Neural progenitor cell (in vitro differentiated cells): ENCODE measurements around the gene TREM2. TPM values are rescaled to one million over a fixed set of nuclear protein-coding genes. Genes with fewer than 3 reads are reported as not detected.

Experiments
- DNase-seq: peaks from one replicate; pipeline ENCODE4 v3.0.0-alpha.2; 2016; ENCODE audit warnings: low spot score
- H2AFZ ChIP-seq: fragments of 200-600 bp; sonication (generic); replicated peaks from 2 replicates; pipeline ENCODE4 v1.6.1; 2016; ENCODE audit warnings: antibody characterized with exemption
- H3F3A ChIP-seq: fragments of 200-600 bp; sonication (generic); 2 replicates; pipeline ENCODE4 v1.6.1; 2016; ENCODE audit warnings: antibody characterized with exemption, low read depth
- H3K27ac ChIP-seq: fragments of 200-600 bp; sonication (generic); 2 replicates; pipeline ENCODE4 v1.5.1; 2016; ENCODE audit warnings: mild to moderate bottlenecking
- H3K27me3 ChIP-seq: fragments of 200-600 bp; sonication (generic); 2 replicates; pipeline ENCODE4 v1.6.1; 2016; ENCODE audit warnings: mild to moderate bottlenecking, moderate library complexity
- H3K36me3 ChIP-seq: fragments of 200-600 bp; sonication (generic); 2 replicates; pipeline ENCODE4 v1.5.1; 2016
- H3K4me1 ChIP-seq: fragments of 200-600 bp; sonication (generic); 2 replicates; pipeline ENCODE4 v1.6.1; 2016; ENCODE audit warnings: mixed run types
- H3K4me2 ChIP-seq: fragments of 200-600 bp; sonication (generic); 2 replicates; pipeline ENCODE4 v1.6.1; 2016
- H3K4me3 ChIP-seq: fragments of 200-600 bp; sonication (generic); 2 replicates; pipeline ENCODE4 v1.5.1; 2016
- H3K79me2 ChIP-seq: fragments of 200-600 bp; sonication (generic); 2 replicates; pipeline ENCODE4 v1.6.1; 2016; ENCODE audit warnings: low read depth
- H3K9ac ChIP-seq: fragments of 200-600 bp; sonication (generic); 2 replicates; pipeline ENCODE4 v1.6.1; 2016
- H3K9me3 ChIP-seq: fragments of 200-600 bp; sonication (generic); 2 replicates; pipeline ENCODE4 v1.5.1; 2016; ENCODE audit warnings: low read depth
- H4K20me1 ChIP-seq: fragments of 200-600 bp; sonication (generic); 2 replicates; pipeline ENCODE4 v1.6.1; 2016; ENCODE audit warnings: low read depth
- H3K27ac Mint-ChIP-seq: 3 replicates; pipeline ENCODE4 v1.8.0; 2021; ENCODE audit warnings: mixed read lengths
- H3K27me3 Mint-ChIP-seq: 2 replicates; pipeline ENCODE4 v1.8.0; 2022; ENCODE audit warnings: low read depth, mild to moderate bottlenecking, inconsistent platforms, moderate library complexity, mixed read lengths; ENCODE audit not compliant: insufficient read depth
- H3K36me3 Mint-ChIP-seq: 3 replicates; pipeline ENCODE4 v1.8.0; 2021; ENCODE audit warnings: mixed read lengths
- H3K4me1 Mint-ChIP-seq: 3 replicates; pipeline ENCODE4 v1.8.0; 2021; ENCODE audit warnings: mixed read lengths
- H3K4me3 Mint-ChIP-seq: 3 replicates; pipeline ENCODE4 v1.8.0; 2021; ENCODE audit warnings: mild to moderate bottlenecking, moderate library complexity, mixed read lengths
- H3K9me3 Mint-ChIP-seq: 3 replicates; pipeline ENCODE4 v1.8.0; 2020; ENCODE audit warnings: mixed read lengths
- CTCF ChIP-seq: fragments of 200-600 bp; sonication (generic); IDR thresholded peaks from 2 replicates; pipeline ENCODE4 v1.5.1; 2017; ENCODE audit warnings: antibody characterized with exemption, mild to moderate bottlenecking
- EZH2 ChIP-seq: fragments of 200-600 bp; sonication (generic); IDR thresholded peaks from 2 replicates; pipeline ENCODE4 v1.6.1; 2017; ENCODE audit warnings: antibody characterized with exemption, mild to moderate bottlenecking, moderate library complexity
- EZH2phosphoT487 ChIP-seq: fragments of 200-600 bp; sonication (generic); IDR thresholded peaks from 2 replicates; pipeline ENCODE4 v1.6.1; 2017; ENCODE audit warnings: antibody characterized with exemption
- total RNA-seq: library from RNA; depleted of rRNA; stranded (reverse); fragments of >200 nt; gene quantifications from 2 replicates; pipeline ENCODE4 v1.2.3, GENCODE V29; 2015; ENCODE audit warnings: low replicate concordance

TREM2 gene
- total RNA-seq, 1 donor from 2014 or later = not detected

- no peak for TF ChIP-seq EZH2phosphoT487
- no peak for TF ChIP-seq CTCF
- no peak for TF ChIP-seq EZH2
- H3K4me2 ChIP-seq = no peak overlapping the region
These were observed 3.4 kb downstream of the TREM2 start for GRCh38 chr6:41159415-41160082.

DNA sequence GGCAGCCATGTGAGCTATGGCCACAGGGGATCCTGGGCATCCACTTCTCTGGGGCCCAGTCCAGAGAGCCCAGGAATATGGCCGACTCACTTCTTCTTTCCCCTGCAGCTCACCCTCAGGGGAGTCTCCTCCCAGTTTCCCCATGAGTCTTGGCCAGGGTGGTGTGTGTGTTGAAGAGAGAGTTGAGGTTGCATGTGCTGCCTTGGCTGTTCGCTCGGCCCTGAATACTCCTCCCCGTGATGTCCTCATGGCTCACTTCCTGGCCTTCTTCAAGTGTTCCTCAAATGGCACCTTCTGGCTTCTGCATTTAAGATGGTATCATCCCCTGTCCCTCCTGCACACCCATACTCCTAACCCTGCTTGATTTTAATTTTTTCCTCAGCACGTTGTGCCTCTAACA lies 5.6 kb downstream of the TREM2 start:
- Histone ChIP-seq H3K27ac (no peak overlapping the region), H3K36me3 (no peaks in the 10 kb centered on the region), H3K4me2 (no peak overlapping the region), H3K79me2 (no peaks in the 10 kb centered on the region), H2AFZ (no peak overlapping the region), H4K20me1 (no peaks in the 10 kb centered on the region), H3K27me3 (no peaks in the 10 kb centered on the region), H3F3A (no peaks in the 10 kb centered on the region), H3K9ac (no peak overlapping the region), H3K4me1 (no peaks in the 10 kb centered on the region), H3K9me3 (no peaks in the 10 kb centered on the region), H3K4me3 (no peak overlapping the region)
- TF ChIP-seq EZH2 (no peak), CTCF (no peak), EZH2phosphoT487 (no peak)
- H3K27me3 Mint-ChIP-seq = peaks cover 3% of the 10 kb centered on the region
- no peaks in the 10 kb centered on the region for H3K4me1 Mint-ChIP-seq
- no peak for DNase-seq
- H3K36me3 Mint-ChIP-seq = no peaks in the 10 kb centered on the region
- H3K9me3 Mint-ChIP-seq = no peaks in the 10 kb centered on the region
- no peak overlapping the region for H3K27ac Mint-ChIP-seq
- H3K4me3 Mint-ChIP-seq = no peak overlapping the region

More at GRCh38 chr6:41159415-41160082, 3.4 kb downstream of the TREM2 start:
- H3F3A ChIP-seq = no peaks in the 10 kb centered on the region
- Mint-ChIP-seq H3K36me3 (no peaks in the 10 kb centered on the region), H3K4me3 (no peak overlapping the region), H3K4me1 (no peaks in the 10 kb centered on the region), H3K27me3 (peaks cover 3% of the 10 kb centered on the region), H3K27ac (no peak overlapping the region), H3K9me3 (no peaks in the 10 kb centered on the region)
- no peak overlapping the region for H2AFZ ChIP-seq
- no peaks in the 10 kb centered on the region for H3K27me3 ChIP-seq
- H3K9ac ChIP-seq = no peak overlapping the region
- no peaks in the 10 kb centered on the region for H3K79me2 ChIP-seq
- H3K36me3 ChIP-seq = no peaks in the 10 kb centered on the region
- no peak overlapping the region for H3K4me3 ChIP-seq
- no peaks in the 10 kb centered on the region for H3K4me1 ChIP-seq
- no peaks in the 10 kb centered on the region for H4K20me1 ChIP-seq
- DNase-seq = no peak
- H3K27ac ChIP-seq = no peak overlapping the region
- no peaks in the 10 kb centered on the region for H3K9me3 ChIP-seq

DNA sequence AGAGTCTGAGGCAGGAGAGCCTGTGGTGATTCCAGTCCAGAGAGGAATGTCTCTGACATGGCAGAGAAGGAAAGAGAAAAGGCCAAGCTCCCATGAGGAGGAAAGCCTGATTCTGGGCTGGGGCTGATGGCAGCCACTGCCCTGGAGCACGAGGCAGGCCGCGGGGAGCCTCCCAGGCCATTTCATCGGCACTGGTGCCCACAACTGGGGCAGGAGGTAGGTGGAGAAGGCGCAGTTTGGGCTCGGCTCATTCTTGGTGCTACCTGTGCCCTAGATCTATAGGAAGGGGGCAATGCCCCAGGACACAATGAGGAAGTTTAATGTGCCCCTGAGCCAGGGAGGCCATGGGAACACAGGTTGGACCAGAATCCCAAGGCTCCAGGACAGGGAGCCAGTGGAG lies 6.1 kb downstream of the TREM2 start:
- Histone ChIP-seq H3K9me3 (no peaks in the 10 kb centered on the region), H4K20me1 (no peaks in the 10 kb centered on the region), H3K36me3 (no peaks in the 10 kb centered on the region), H3K27me3 (no peaks in the 10 kb centered on the region), H3K4me2 (no peak overlapping the region), H3K9ac (no peak overlapping the region), H3F3A (no peaks in the 10 kb centered on the region), H3K27ac (no peak overlapping the region), H3K4me3 (no peak overlapping the region), H2AFZ (no peak overlapping the region), H3K4me1 (no peaks in the 10 kb centered on the region), H3K79me2 (no peaks in the 10 kb centered on the region)
- H3K9me3 Mint-ChIP-seq = no peaks in the 10 kb centered on the region
- no peaks in the 10 kb centered on the region for H3K36me3 Mint-ChIP-seq
- no peak overlapping the region for H3K27ac Mint-ChIP-seq
- TF ChIP-seq CTCF (no peak), EZH2phosphoT487 (no peak), EZH2 (no peak)
- DNase-seq = no peak
- peaks cover 3% of the 10 kb centered on the region for H3K27me3 Mint-ChIP-seq
- no peaks in the 10 kb centered on the region for H3K4me1 Mint-ChIP-seq
- no peak overlapping the region for H3K4me3 Mint-ChIP-seq
